ENCODE data around the gene WDR7.

The WDR7 gene

DNA sequence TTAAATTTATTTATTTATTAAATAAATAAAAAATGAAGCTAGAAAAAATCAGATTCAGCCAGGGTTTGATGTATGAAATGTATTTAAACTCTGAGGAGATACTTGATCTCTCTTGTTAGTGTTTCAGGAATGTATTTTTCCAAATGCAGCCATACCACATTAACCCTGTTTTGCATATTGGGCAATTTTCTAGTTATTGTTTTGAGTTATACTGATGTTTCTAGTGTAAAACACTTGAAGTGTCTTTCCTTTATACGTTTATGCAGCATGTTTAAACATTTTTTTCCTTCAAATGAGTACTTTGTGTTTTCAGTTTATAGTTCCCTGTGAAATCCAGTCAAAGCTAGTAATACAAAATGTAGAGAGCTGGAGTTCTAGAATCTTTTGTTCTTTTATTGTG is 69.9 kb downstream of the WDR7 start:
- no peak for DNase-seq (ENCODE audit: low read depth in 2 of 2, low spot score in 1 of 2)

DNA sequence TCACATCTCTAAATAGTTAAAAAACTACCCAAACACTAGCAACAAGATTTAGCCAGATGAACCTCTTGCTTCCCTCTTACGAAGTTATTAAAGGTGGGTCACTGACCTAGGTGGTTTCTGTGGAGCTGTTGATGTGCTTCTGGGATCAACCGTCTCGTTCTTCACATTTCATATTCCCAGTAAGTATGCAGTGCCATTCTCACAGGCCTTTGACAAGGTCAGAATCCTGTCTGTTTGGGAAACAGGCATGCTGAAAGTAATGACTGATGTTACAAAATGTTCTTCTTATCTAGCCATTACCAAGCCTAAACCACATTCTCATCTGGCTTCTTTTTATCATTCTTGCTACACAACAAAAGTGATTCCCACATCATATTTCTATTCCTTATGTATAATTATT is 70.3 kb downstream of the WDR7 start:
- DNase-seq (ENCODE audit: low read depth in 2 of 2, low spot score in 1 of 2): no peak

DNA sequence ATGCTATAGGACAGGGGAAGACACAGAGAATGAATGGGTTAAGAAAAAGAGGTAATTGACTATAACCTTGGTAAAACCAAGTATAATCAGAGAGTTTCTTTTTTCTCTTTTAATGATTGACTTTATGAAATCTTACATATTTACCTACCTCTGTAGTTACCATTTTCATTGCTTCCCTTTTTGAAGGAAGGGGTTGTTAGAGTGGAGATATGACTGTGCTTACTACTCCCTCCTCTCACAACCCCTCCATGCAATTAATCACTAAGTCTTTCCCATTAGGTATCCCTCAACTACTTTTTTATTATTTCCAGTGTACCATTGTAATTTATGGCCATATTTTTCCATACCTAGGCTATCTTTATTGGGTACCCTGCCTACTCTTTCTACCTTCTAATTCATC is 71.4 kb downstream of the WDR7 start:
- DNase-seq (ENCODE audit: low read depth in 2 of 2, low spot score in 1 of 2): no peak

DNA sequence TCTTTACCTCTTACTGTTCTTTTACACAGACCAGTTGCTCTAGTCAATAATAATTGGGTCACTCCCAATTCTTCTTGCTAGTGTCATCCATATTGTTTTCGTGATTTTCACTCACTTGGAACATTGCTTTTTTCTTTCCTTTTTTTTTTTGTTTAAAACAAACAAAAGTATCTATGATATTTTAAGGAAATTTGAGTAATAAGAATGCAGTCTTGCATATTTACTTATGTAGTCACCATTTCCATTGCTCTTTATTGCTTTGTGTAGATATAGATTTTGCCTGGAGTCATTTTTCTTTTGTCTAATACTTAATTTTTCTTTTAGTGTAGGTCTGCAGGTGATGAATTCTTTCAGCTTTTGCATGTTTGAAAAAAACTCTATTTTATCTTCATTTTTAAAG is 71.9 kb downstream of the WDR7 start:
- no peak for DNase-seq (ENCODE audit: low read depth in 2 of 2, low spot score in 1 of 2)

GRCh38 chr18:56723706-56724105 is 72.5 kb downstream of the WDR7 start:
- no peak for DNase-seq (ENCODE audit: low read depth in 2 of 2, low spot score in 1 of 2)

DNA sequence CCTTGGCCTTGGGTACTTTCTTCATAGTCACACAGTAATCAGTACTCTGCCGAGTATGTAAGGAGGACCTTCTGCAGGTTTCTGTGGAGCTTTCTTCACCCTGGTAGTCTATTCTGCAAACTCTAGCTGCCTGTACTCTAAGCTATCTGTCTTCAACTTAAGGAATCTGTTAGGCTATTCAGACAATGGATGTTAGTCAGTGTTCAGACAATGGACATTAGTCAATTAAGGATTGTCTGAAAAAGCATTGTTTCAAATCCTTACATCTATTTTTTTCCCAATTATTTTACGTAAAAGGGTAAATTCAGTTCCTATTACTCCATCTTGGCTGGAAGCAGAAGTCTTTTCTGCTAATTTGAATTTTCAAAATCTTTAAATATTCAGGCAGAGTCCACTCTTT is 75.7 kb downstream of the WDR7 start:
- no peak for DNase-seq (ENCODE audit: low read depth in 2 of 2, low spot score in 1 of 2)

DNA sequence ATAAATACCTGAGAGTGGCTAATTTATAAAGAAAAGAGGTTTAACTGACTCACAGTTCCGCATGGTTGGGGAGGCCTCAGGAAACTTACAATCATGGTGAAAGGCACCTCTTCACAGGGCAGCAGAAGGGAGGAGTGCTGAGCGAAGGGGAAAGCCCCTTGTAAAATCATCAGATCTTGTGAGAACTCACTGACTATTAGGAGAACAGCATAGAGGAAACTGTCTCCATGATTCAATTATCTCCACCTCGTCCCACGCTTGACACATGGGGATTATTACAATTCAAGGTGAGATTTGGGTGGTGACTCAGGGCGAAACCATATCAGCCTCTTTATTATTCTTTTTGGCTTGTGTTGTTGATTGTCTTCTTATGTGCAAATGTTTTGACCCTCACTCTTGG is 76.2 kb downstream of the WDR7 start:
- no peak for DNase-seq (ENCODE audit: low read depth in 2 of 2, low spot score in 1 of 2)

DNA sequence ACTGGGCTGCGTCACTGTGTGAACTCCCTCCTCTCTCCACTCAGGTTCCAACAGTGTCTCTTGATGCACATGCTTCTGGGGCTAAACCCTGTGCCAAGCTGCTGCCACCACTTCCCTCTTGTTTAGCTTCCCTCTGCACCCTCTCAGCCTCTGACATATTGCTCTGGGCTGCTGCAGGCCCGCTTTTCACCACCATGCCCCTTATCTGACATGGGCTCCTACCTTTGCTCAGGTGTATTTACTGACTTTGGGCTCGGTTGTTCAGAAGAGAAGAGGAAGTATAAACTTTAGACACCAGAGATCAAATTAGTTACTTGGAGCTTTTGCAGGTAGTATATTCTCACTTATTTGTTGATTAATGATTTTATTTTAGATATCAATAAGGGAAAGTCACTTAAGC is 77.6 kb downstream of the WDR7 start:
- no peak for DNase-seq (ENCODE audit: low read depth in 2 of 2, low spot score in 1 of 2)

GRCh38 chr18:56738184-56738583 is 87.0 kb downstream of the WDR7 start:
- DNase-seq (ENCODE audit: low read depth in 2 of 2, low spot score in 1 of 2): no peak

GRCh38 chr18:56739731-56740130 is 88.6 kb downstream of the WDR7 start:
- DNase-seq (ENCODE audit: low read depth in 2 of 2, low spot score in 1 of 2): no peak

GRCh38 chr18:56740645-56741044 is 89.5 kb downstream of the WDR7 start:
- no peak for DNase-seq (ENCODE audit: low read depth in 2 of 2, low spot score in 1 of 2)

DNA sequence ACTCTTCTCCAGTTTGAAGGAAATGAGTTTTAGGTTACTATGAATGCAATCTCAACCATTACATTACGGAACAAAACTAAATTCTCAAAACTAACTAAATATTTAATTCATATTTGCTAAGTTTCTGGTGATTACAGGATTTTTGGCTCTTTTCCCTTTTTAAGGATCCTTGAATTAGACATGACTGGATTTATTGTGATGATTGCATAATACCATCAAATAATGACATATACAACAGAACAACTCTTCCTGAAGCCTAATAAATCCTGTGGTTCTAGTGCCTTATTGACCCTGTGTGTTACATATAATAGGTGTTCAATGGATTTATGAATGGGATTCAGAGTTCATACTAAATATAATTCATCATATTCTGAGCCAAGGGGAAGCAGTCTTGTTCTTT is 90.5 kb downstream of the WDR7 start:
- no peak for DNase-seq (ENCODE audit: low read depth in 2 of 2, low spot score in 1 of 2)

DNA sequence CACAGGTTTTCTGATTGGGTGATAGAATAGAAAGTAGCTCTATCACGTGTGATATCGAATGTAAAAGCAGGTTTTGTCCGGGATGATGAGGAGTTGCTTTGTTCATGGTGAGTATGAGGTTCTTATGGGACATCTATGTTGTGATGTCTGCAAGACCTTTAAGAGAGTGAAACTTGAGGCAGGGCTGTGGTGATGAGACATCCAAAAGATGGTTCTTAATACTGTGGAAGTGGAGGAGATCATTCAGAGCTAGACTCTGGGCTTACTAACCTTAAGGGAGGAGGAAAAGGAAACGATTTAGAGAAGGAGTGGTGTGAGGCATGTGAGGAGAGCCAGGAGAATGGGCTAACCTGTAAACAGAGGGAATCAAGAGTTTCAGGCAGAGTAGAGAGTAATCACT is 92.0 kb downstream of the WDR7 start:
- no peak for DNase-seq (ENCODE audit: low read depth in 2 of 2, low spot score in 1 of 2)

GRCh38 chr18:56747032-56747658 is 96.0 kb downstream of the WDR7 start:
- DNase-seq (ENCODE audit: low read depth in 2 of 2, low spot score in 1 of 2): no peak

GRCh38 chr18:56747857-56748256 is 96.7 kb downstream of the WDR7 start:
- DNase-seq (ENCODE audit: low read depth in 2 of 2, low spot score in 1 of 2): no peak

GRCh38 chr18:56748698-56749268 is 97.6 kb downstream of the WDR7 start:
- no peak for DNase-seq (ENCODE audit: low read depth in 2 of 2, low spot score in 1 of 2)

GRCh38 chr18:56756966-56757365 is 105.8 kb downstream of the WDR7 start:
- no peak for DNase-seq (ENCODE audit: low read depth in 2 of 2, low spot score in 1 of 2)

DNA sequence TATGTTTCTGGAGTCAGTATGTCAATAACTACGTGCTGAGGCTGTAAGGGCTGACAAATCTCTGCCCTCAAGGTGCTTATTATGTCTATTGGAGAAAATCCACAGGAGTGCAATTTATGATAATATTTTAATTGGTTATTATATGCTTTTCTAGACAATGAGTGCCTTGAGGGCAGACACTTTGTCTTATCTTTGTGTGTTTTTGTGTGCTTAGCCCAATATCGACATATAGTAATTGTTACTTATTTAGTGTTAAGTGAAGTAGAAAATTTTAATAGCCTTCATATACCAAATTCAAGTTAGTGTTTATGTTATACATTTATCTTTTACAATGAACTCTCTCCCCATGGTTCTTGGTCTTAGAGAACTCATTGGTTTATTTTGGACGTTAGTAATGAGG is 118.9 kb downstream of the WDR7 start:
- no peak for DNase-seq (ENCODE audit: low read depth in 2 of 2, low spot score in 1 of 2)

GRCh38 chr18:56770873-56771272 is 119.7 kb downstream of the WDR7 start:
- DNase-seq (ENCODE audit: low read depth in 2 of 2, low spot score in 1 of 2): no peak

DNA sequence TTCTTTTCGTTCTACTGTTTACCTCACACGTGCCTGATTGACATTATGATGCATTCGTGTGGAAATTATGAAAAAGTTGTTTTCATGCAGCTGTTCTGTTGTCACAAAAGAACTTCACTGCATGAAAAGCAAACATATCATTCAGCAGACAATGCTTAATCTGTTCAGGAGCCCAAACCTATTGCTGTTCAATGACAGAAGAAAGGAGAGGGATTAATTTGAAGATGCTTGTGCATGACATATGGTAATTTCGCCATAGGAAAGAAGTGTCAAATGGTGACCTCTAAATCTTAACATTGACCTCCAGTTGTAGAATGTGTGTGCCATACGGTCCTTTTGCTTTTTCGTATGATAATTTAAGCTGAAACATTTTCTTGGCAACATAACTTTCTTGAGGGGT is 124.5 kb downstream of the WDR7 start:
- DNase-seq (ENCODE audit: low read depth in 2 of 2, low spot score in 1 of 2): no peak

DNA sequence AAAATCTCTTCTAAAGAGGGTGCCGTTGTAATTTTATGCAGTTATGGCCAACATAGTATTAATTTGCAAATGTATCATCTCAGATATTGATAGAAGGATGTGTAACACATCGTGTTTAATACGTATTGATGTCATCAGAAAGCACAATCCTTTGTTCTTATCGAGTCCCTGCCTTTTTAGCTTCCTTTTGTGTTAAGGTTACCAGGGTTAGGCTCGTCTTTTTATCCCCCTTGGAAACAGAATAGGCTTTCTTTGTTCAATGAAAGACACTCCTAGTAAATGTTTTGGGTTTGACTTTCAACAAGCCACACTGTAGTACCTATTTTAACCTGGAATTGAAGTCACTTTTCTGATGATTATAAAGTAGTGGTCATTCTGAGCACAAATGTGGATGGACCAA is 136.2 kb downstream of the WDR7 start:
- no peak for DNase-seq (ENCODE audit: low read depth in 2 of 2, low spot score in 1 of 2)

DNA sequence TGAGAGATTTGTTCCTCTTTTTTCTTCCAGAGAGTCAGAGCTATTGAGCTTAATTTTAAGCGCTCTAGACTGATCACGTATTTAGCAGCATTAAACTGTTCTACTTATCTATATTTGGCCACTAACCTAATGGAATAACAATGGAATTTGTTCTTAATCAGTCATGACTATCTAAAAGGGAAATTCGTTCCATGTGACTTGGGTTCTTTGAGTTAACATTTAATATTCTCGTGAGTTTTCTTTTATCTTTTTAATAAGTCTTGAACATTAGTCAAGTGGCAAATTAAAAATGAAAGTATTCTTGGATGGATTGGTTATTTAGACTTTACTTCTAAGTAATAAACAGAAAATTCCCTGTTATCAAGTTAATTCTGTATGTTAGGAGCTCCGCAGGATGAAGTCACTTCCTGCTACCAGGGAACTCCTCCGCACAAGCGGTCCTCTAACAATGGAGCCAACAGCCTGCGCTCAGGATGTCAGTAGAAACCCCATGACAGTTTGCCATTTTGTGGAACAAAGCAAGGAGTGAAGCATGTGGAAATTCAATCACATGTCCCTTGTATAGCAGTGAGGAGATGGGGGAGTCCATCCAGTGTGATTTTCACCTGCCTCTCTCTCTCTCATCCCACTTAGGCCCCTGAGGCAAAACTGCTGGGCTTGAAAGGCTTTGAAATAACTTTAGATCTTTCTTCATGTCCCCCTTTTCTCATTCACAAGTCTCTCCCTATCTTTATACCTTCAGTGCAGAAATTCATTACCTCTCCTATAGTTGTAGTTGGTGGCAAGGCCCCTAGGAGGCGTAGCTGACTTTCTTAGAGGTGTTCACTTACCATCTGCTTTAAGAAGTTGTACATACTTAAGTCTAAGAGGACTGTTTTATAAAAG is 138.1 kb downstream of the WDR7 start:
- no peak for DNase-seq (ENCODE audit: low read depth in 2 of 2, low spot score in 1 of 2)

GRCh38 chr18:56789889-56790180 is 138.7 kb downstream of the WDR7 start:
- no peak for DNase-seq (ENCODE audit: low read depth in 2 of 2, low spot score in 1 of 2)
